ENCODE measurements around the gene RASGEF1B.
A peak's percentile ranks its signal among the peaks of the same experiment; 100 is the strongest.

The RASGEF1B gene

DNA sequence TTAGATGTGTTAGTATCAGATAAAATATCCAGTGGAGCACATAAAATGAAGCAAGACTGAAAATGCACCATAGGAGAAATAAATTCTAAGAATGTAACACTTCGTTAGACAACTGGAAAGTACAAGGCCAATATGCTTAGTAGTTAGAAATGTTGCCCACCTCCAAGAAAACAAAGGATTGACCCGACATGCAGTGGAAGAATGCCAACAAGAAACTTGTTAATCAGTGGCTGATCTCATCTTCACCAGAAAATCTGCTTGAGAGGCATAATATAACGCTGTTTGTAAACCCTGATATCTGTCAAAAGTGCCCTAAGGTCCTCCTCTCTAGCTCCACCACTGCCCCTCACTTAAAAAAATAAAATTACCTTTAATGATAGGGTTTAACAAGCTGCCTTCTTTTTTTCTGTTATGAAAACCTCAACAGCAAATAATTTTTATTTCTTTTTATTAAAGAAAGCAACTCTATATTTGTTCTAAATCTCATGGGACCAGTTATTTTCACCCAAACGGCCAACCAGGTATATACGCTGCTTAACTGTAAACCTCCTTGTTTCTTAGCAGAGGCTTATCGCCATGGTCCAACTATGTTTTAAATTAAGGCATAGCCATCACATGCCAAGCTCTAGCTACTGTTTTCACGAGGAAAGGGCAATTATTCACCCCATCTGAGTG, 1.8 kb downstream of the RASGEF1B start:
- Histone ChIP-seq H4K20me1 (ENCODE audit: low read depth, low read length) (0 out of 2 replicates have a peak, but pooled peaks cover 2% of the 10 kb centered on the region), H3K36me3 (ENCODE audit: low read length) (no peaks in the 10 kb centered on the region), H3K27ac (ENCODE audit: low read depth, low read length) (peak overlapping the region; percentile 92), H3K4me2 (ENCODE audit: low read depth, low read length, poor library complexity, severe bottlenecking) (peak overlapping the region; percentile 82), H3K27me3 (ENCODE audit: low read length) (no peaks in the 10 kb centered on the region), H3K9me2 (replicated peaks; ENCODE audit: insufficient read depth, low read length) (no peaks in the 10 kb centered on the region), H2AFZ (ENCODE audit: low read depth, low read length, severe bottlenecking) (no peak overlapping the region), H3K4me3 (ENCODE audit: insufficient read depth, low read length, poor library complexity, severe bottlenecking) (peak overlapping the region; percentile 79), H3K9me3 (ENCODE audit: insufficient read depth, low read length) (no peaks in the 10 kb centered on the region), H3K79me2 (ENCODE audit: insufficient read depth, low read length) (peaks cover 66% of the 10 kb centered on the region), H3F3A (ENCODE audit: insufficient read depth) (peaks cover 10% of the 10 kb centered on the region), H3K9ac (ENCODE audit: low read length) (peak overlapping the region; percentile 74)
- no peak for TF ChIP-seq EZH2phosphoT487 (conservative IDR thresholded peaks at IDR 0.05; ENCODE audit: low read length)
- TF ChIP-seq, protein P1, sequence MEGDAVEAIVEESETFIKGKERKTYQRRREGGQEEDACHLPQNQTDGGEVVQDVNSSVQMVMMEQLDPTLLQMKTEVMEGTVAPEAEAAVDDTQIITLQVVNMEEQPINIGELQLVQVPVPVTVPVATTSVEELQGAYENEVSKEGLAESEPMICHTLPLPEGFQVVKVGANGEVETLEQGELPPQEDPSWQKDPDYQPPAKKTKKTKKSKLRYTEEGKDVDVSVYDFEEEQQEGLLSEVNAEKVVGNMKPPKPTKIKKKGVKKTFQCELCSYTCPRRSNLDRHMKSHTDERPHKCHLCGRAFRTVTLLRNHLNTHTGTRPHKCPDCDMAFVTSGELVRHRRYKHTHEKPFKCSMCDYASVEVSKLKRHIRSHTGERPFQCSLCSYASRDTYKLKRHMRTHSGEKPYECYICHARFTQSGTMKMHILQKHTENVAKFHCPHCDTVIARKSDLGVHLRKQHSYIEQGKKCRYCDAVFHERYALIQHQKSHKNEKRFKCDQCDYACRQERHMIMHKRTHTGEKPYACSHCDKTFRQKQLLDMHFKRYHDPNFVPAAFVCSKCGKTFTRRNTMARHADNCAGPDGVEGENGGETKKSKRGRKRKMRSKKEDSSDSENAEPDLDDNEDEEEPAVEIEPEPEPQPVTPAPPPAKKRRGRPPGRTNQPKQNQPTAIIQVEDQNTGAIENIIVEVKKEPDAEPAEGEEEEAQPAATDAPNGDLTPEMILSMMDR (IDR thresholded peaks at IDR 0.05; ENCODE audit: insufficient read depth, low read length, poor library complexity, severe bottlenecking), result no peak

DNA sequence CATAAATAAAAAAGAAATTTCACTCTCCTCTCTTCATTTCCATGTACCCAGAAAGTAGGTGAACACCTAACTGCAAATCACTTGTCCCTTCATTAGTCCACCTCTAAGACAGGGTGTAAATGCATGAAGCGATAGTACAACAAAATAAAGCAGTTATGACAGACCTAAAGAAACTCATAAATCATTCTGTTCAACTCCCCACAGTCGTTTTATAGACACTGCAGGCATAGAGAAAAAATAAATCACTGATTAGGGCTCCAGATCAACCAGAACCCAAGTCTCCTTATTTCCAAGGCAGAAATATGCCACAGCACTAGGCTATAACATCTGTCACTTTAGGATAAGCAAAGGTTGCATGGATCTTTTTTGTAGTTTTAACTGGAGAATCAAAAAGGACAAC, 3.0 kb downstream of the RASGEF1B start:
- Histone ChIP-seq H3K36me3 (ENCODE audit: low read length) (no peaks in the 10 kb centered on the region), H4K20me1 (ENCODE audit: low read depth, low read length) (0 out of 2 replicates have a peak, but pooled peaks cover 2% of the 10 kb centered on the region), H3K9me2 (replicated peaks; ENCODE audit: insufficient read depth, low read length) (no peaks in the 10 kb centered on the region), H3K9me3 (ENCODE audit: insufficient read depth, low read length) (no peaks in the 10 kb centered on the region), H3K79me2 (ENCODE audit: insufficient read depth, low read length) (peaks cover 78% of the 10 kb centered on the region), H3K4me3 (ENCODE audit: insufficient read depth, low read length, poor library complexity, severe bottlenecking) (peak overlapping the region; percentile 34), H3K9ac (ENCODE audit: low read length) (peak overlapping the region; percentile 19; the same call in 1 of the 2 replicates), H3K4me2 (ENCODE audit: low read depth, low read length, poor library complexity, severe bottlenecking) (peak overlapping the region; percentile 82), H3K27ac (ENCODE audit: low read depth, low read length) (peak overlapping the region; percentile 32), H2AFZ (ENCODE audit: low read depth, low read length, severe bottlenecking) (no peak overlapping the region), H3K27me3 (ENCODE audit: low read length) (no peaks in the 10 kb centered on the region), H3F3A (ENCODE audit: insufficient read depth) (peaks cover 10% of the 10 kb centered on the region)
- TF ChIP-seq, protein P1 (IDR thresholded peaks at IDR 0.05; ENCODE audit: insufficient read depth, low read length, poor library complexity, severe bottlenecking), result no peak
- TF ChIP-seq EZH2phosphoT487 (conservative IDR thresholded peaks at IDR 0.05; ENCODE audit: low read length), result no peak

DNA sequence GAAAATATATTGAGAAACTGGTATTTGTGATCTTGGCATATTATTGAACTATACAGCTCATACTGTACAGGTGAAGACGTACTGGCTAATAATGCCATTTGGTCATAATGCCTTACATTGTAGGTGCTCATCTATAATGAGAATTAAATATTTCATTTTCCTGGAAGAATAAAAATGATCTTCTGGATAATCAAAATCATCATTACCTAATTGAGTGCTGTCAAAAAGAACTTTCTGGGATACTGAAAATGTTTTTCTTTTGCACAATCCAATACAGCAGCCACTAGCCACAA, 4.1 kb downstream of the RASGEF1B start:
- no peak overlapping the region for H3K9ac ChIP-seq (ENCODE audit: low read length)
- no peak overlapping the region for H2AFZ ChIP-seq (ENCODE audit: low read depth, low read length, severe bottlenecking)
- peak overlapping the region; percentile 32; the same call in 1 of the 2 replicates for H3K27ac ChIP-seq (ENCODE audit: low read depth, low read length)
- TF ChIP-seq, protein P1 (IDR thresholded peaks at IDR 0.05; ENCODE audit: insufficient read depth, low read length, poor library complexity, severe bottlenecking), result no peak
- TF ChIP-seq EZH2phosphoT487 (conservative IDR thresholded peaks at IDR 0.05; ENCODE audit: low read length), result no peak
- H3K79me2 ChIP-seq (ENCODE audit: insufficient read depth, low read length), result peaks cover 89% of the 10 kb centered on the region
- H3K4me2 ChIP-seq (ENCODE audit: low read depth, low read length, poor library complexity, severe bottlenecking), result peak overlapping the region; percentile 82
- no peaks in the 10 kb centered on the region for H3K27me3 ChIP-seq (ENCODE audit: low read length)
- no peaks in the 10 kb centered on the region for H3K9me3 ChIP-seq (ENCODE audit: insufficient read depth, low read length)
- H4K20me1 ChIP-seq (ENCODE audit: low read depth, low read length), result 0 out of 2 replicates have a peak, but pooled peaks cover 2% of the 10 kb centered on the region
- H3K9me2 ChIP-seq (replicated peaks; ENCODE audit: insufficient read depth, low read length), result no peaks in the 10 kb centered on the region
- no peak overlapping the region for H3K4me3 ChIP-seq (ENCODE audit: insufficient read depth, low read length, poor library complexity, severe bottlenecking)
- peaks cover 7% of the 10 kb centered on the region; the same call in 1 of the 2 replicates for H3F3A ChIP-seq (ENCODE audit: insufficient read depth)
- no peaks in the 10 kb centered on the region for H3K36me3 ChIP-seq (ENCODE audit: low read length)
